Gastroesophageal sphincter (tissue), 4 donors: ENCODE measurements around the gene KRT78. TPM values are rescaled to one million over a fixed set of nuclear protein-coding genes. Genes with fewer than 3 reads are reported as not detected.

Source experiments
- ATAC-seq: fragments of 150-250 bp; one replicate; pipeline ENCODE4 v1.9.1; 2016; ENCODE audit warnings: mild to moderate bottlenecking, moderate library complexity
- H3K27ac ChIP-seq, 4 donors: fragments of 200-600 bp; sonication (generic) in 3 of 4; 1 replicate in 3 of 4; 2 replicates in 1 of 4; pipeline ENCODE4 v1.5.1; 2016 to 2019
- H3K27me3 ChIP-seq: fragments of 200-600 bp; sonication (generic); one replicate; pipeline ENCODE4 v1.5.1; 2019
- H3K36me3 ChIP-seq, 2 donors: fragments of 200-600 bp; sonication (generic); one replicate each; pipeline ENCODE4 v1.5.1; 2019; ENCODE audit warnings: control low read depth in 1 of 2
- H3K4me1 ChIP-seq, 3 donors: fragments of 200-600 bp; sonication (generic); 1 replicate in 2 of 3; 2 replicates in 1 of 3; pipeline ENCODE4 v1.5.1; 2016 to 2019; ENCODE audit warnings: control low read depth in 2 of 3
- H3K4me3 ChIP-seq, 2 donors: fragments of 200-600 bp; sonication (generic); one replicate each; pipeline ENCODE4 v1.5.1; 2019; ENCODE audit warnings: mild to moderate bottlenecking in 1 of 2, moderate library complexity in 1 of 2
- H3K9me3 ChIP-seq, 3 donors: fragments of 200-600 bp; sonication (generic); one replicate each; pipeline ENCODE4 v1.5.1; 2017 to 2019; ENCODE audit warnings: control low read depth in 2 of 3
- CTCF ChIP-seq, 4 experiments: fragments of 200-600 bp in 2 of 4; fragments of 450-650 bp in 2 of 4; sonication (generic) in 1 of 4; IDR thresholded peaks; one replicate each; pipeline ENCODE4 v1.5.1; 2017 to 2019; ENCODE audit warnings: antibody characterized with exemption in 4 of 4, mild to moderate bottlenecking in 2 of 4, moderate library complexity in 2 of 4
- EP300 ChIP-seq: sonication (generic); formaldehyde crosslinking; IDR thresholded peaks from one replicate; pipeline ENCODE4 v1.6.1; 2017; ENCODE audit warnings: antibody characterized with exemption, mild to moderate bottlenecking
- POLR2A ChIP-seq, 2 donors: fragments of 450-650 bp; IDR thresholded peaks; one replicate each; pipeline ENCODE4 v1.6.1; 2017; ENCODE audit warnings: antibody characterized with exemption in 2 of 2, mild to moderate bottlenecking in 2 of 2, moderate library complexity in 1 of 2
- POLR2AphosphoS5 ChIP-seq: sonication (generic); formaldehyde crosslinking; IDR thresholded peaks from one replicate; pipeline ENCODE4 v1.6.1; 2017; ENCODE audit warnings: antibody characterized with exemption
- WGBS, 2 donors: methylation state at CpG; one replicate each; pipeline ENCODE4 v1.1.5; 2018; ENCODE audit warnings: low coverage in 1 of 2; 5-methylcytosine and 5-hydroxymethylcytosine counted together
- total RNA-seq, 4 donors: library from RNA; depleted of rRNA; stranded (reverse); fragments of >200 nt; gene quantifications; one replicate each; pipeline ENCODE4 v1.1.0, GENCODE V29; 2016

Gene KRT78
- total RNA-seq, 4 donors from 2014 or later: 0.27 to 9.5 (median 1.5) TPM

GRCh38 chr12:52832451-52832850 is 16.3 kb downstream of the KRT78 start:
- WGBS, 2 donors: 78 to 86% methylated on average over 2 to 3 of the region's 3 CpGs
- no peak for ATAC-seq
- Histone ChIP-seq H3K4me1 (no peaks in the 10 kb centered on the region), H3K27ac (no peak overlapping the region), H3K4me3 (no peak overlapping the region), H3K36me3 (no peaks in the 10 kb centered on the region), H3K27me3 (peaks cover 27% of the 10 kb centered on the region), H3K9me3 (no peaks in the 10 kb centered on the region)
- TF ChIP-seq EP300 (no peak), POLR2A (IDR thresholded peaks at IDR 0.05) (no peak), POLR2AphosphoS5 (no peak), CTCF (IDR thresholded peaks at IDR 0.05) (no peak)

GRCh38 chr12:52831251-52831650 is 17.5 kb downstream of the KRT78 start:
- no peaks in the 10 kb centered on the region for H3K4me1 ChIP-seq
- no peak for TF ChIP-seq POLR2A (IDR thresholded peaks at IDR 0.05)
- TF ChIP-seq CTCF (IDR thresholded peaks at IDR 0.05): no peak
- no peak for TF ChIP-seq EP300
- no peak for TF ChIP-seq POLR2AphosphoS5
- no peaks in the 10 kb centered on the region for H3K9me3 ChIP-seq
- no peaks in the 10 kb centered on the region for H3K36me3 ChIP-seq
- ATAC-seq: no peak
- no peak overlapping the region for H3K4me3 ChIP-seq
- H3K27me3 ChIP-seq: peaks cover 24% of the 10 kb centered on the region
- WGBS, 2 donors: 69% methylated on average over 2 of the region's 7 CpGs; no CpG with 5 or more reads in 1 of the 2 donors
- H3K27ac ChIP-seq: no peak overlapping the region

- Histone ChIP-seq H3K9me3 (no peaks in the 10 kb centered on the region), H3K4me3 (no peak overlapping the region), H3K27ac (no peak overlapping the region), H3K27me3 (peaks cover 13% of the 10 kb centered on the region), H3K4me1 (no peaks in the 10 kb centered on the region), H3K36me3 (no peaks in the 10 kb centered on the region)
- 76 to 82% methylated on average over 3 to 7 of the region's 8 CpGs for WGBS, 2 donors
- no peak for ATAC-seq
- TF ChIP-seq CTCF (IDR thresholded peaks at IDR 0.05): no peak
- TF ChIP-seq POLR2AphosphoS5: no peak
- no peak for TF ChIP-seq EP300
- no peak for TF ChIP-seq POLR2A (IDR thresholded peaks at IDR 0.05)
Observed at GRCh38 chr12:52829986-52830770, 18.6 kb downstream of the KRT78 start.

- no peak for ATAC-seq
- Histone ChIP-seq H3K4me3 (no peak overlapping the region), H3K27me3 (no peaks in the 10 kb centered on the region), H3K9me3 (no peaks in the 10 kb centered on the region), H3K27ac (no peak overlapping the region), H3K4me1 (no peaks in the 10 kb centered on the region), H3K36me3 (no peaks in the 10 kb centered on the region)
- 8 to 29% methylated on average over 1 to 2 of the region's 2 CpGs for WGBS, 2 donors
- TF ChIP-seq POLR2A (IDR thresholded peaks at IDR 0.05) (no peak), EP300 (no peak), POLR2AphosphoS5 (no peak), CTCF (IDR thresholded peaks at IDR 0.05) (no peak)
Observed at GRCh38 chr12:52828591-52829021, 20.2 kb downstream of the KRT78 start.

GRCh38 chr12:52828156-52828555 is 20.6 kb downstream of the KRT78 start:
- no peaks in the 10 kb centered on the region for H3K9me3 ChIP-seq
- no peak overlapping the region for H3K4me3 ChIP-seq
- TF ChIP-seq CTCF (IDR thresholded peaks at IDR 0.05) (no peak), EP300 (no peak), POLR2AphosphoS5 (no peak), POLR2A (IDR thresholded peaks at IDR 0.05) (no peak)
- no peaks in the 10 kb centered on the region for H3K36me3 ChIP-seq
- H3K27me3 ChIP-seq: no peaks in the 10 kb centered on the region
- no peaks in the 10 kb centered on the region for H3K4me1 ChIP-seq
- ATAC-seq: no peak
- no peak overlapping the region for H3K27ac ChIP-seq
